ENCODE data around the gene PNPLA8.

DNA sequence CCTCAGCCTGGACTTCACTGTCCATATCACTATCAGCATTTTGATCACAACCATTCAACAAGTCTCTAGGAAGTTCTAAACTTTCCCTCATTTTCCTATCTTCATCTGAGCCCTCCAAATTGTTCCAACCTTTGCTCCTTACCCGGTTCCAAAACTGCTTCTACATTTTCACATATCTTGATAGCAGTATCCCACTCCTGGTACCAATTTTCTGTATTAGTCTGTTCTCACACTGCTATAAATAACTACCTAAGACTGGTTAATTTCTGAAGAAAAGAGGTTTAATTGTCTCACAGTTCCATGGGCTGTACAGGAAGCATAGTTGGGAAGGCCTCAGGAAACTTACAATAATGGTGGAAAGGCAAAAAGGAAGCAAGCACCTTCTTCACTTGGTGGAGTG lies 31.7 kb upstream of the PNPLA8 start:
- TF ChIP-seq, protein P1, sequence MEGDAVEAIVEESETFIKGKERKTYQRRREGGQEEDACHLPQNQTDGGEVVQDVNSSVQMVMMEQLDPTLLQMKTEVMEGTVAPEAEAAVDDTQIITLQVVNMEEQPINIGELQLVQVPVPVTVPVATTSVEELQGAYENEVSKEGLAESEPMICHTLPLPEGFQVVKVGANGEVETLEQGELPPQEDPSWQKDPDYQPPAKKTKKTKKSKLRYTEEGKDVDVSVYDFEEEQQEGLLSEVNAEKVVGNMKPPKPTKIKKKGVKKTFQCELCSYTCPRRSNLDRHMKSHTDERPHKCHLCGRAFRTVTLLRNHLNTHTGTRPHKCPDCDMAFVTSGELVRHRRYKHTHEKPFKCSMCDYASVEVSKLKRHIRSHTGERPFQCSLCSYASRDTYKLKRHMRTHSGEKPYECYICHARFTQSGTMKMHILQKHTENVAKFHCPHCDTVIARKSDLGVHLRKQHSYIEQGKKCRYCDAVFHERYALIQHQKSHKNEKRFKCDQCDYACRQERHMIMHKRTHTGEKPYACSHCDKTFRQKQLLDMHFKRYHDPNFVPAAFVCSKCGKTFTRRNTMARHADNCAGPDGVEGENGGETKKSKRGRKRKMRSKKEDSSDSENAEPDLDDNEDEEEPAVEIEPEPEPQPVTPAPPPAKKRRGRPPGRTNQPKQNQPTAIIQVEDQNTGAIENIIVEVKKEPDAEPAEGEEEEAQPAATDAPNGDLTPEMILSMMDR (IDR thresholded peaks at IDR 0.05; ENCODE audit: insufficient read depth, low read length), result no peak
- no peak for TF ChIP-seq POLR2AphosphoS5 (IDR thresholded peaks at IDR 0.05; ENCODE audit: low read depth)
